PFSK-1 (cell line): Measurements from ENCODE around the gene NKX2-8.

Source experiments
- FOXP2 ChIP-seq: optimal IDR thresholded peaks from 2 replicates; pipeline ENCODE3; 2011; ENCODE audit warnings: borderline replicate concordance, control low read depth, inconsistent platforms; ENCODE audit not compliant: insufficient read depth; ENCODE audit errors: extremely low read length, extremely low read depth
- POLR2AphosphoS5 ChIP-seq: IDR thresholded peaks from 2 replicates; pipeline ENCODE4 v1.6.1; 2012; ENCODE audit warnings: low read depth, mild to moderate bottlenecking, control low read depth, low read length, moderate library complexity
- SIN3A ChIP-seq: IDR thresholded peaks from 2 replicates; pipeline ENCODE4 v1.6.1; 2012; ENCODE audit warnings: mild to moderate bottlenecking, low read length, moderate library complexity, borderline replicate concordance; ENCODE audit not compliant: insufficient read depth
- TAF1 ChIP-seq: IDR thresholded peaks from 2 replicates; pipeline ENCODE4 v1.6.1; 2012; ENCODE audit warnings: low read length, control low read depth, borderline replicate concordance; ENCODE audit not compliant: insufficient read depth
- TF ChIP-seq, protein P1 (sequence below), 2 experiments: IDR thresholded peaks; 2 replicates each; pipeline versions ENCODE4 v1.6.1 to v1.8.0; 2011 to 2012; ENCODE audit warnings: low read depth in 2 of 2, low read length in 2 of 2, control low read depth in 1 of 2, inconsistent platforms in 1 of 2, mild to moderate bottlenecking in 1 of 2, moderate library complexity in 1 of 2; ENCODE audit not compliant: insufficient read depth in 1 of 2

Gene NKX2-8

DNA sequence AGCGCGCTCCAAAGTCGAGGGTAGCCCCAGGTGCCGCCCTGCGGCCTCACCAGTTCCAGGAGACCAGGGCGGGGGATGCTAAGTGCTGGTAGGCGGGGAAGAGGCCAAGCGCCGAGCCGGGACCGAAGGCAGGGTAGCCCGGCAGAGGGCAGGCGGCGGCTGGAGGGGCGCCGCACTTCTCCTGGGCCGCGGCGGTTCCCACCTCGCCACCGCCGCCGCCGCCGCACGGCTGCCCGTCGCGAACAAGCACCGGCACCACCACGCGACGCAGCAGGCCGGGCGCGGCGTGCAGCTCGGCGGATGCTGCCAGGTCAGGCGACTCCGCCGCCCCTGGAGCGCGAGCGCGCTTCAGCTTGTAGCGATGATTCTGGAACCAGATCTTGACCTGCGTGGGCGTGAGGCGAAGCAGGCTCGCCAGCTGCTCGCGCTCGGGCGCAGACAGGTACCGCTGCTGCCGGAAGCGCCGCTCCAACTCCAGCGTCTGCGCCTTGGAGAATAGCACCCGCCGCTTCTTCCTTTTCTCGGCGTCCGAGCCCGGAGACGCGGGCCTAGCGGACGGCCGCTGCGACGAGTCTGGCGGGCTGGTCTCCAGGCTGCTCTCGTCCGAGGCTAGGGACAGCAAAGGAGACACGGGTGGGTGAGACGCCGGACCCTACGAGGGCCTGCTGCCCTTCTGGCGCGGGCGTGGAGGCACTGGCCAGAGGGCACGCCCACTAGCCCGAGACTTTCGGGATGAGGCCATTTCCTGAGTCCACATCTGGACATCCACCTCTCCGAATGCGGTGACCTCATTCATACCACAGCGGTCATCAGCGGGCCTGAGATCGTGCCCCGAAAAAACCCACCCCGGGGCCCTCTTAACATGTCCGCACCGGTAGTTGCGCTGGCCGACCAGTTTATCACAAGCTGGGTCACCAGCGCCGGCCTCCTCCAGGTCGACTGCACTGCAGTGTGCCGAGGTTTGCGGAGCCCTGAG lies 1.3 kb downstream of the NKX2-8 start:
- TF ChIP-seq TAF1 (no peak), SIN3A (no peak), POLR2AphosphoS5 (no peak), FOXP2 (no peak)
- TF ChIP-seq, protein P1, sequence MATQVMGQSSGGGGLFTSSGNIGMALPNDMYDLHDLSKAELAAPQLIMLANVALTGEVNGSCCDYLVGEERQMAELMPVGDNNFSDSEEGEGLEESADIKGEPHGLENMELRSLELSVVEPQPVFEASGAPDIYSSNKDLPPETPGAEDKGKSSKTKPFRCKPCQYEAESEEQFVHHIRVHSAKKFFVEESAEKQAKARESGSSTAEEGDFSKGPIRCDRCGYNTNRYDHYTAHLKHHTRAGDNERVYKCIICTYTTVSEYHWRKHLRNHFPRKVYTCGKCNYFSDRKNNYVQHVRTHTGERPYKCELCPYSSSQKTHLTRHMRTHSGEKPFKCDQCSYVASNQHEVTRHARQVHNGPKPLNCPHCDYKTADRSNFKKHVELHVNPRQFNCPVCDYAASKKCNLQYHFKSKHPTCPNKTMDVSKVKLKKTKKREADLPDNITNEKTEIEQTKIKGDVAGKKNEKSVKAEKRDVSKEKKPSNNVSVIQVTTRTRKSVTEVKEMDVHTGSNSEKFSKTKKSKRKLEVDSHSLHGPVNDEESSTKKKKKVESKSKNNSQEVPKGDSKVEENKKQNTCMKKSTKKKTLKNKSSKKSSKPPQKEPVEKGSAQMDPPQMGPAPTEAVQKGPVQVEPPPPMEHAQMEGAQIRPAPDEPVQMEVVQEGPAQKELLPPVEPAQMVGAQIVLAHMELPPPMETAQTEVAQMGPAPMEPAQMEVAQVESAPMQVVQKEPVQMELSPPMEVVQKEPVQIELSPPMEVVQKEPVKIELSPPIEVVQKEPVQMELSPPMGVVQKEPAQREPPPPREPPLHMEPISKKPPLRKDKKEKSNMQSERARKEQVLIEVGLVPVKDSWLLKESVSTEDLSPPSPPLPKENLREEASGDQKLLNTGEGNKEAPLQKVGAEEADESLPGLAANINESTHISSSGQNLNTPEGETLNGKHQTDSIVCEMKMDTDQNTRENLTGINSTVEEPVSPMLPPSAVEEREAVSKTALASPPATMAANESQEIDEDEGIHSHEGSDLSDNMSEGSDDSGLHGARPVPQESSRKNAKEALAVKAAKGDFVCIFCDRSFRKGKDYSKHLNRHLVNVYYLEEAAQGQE (IDR thresholded peaks at IDR 0.05; ENCODE audit: insufficient read depth in 1 of 2, low read depth in 2 of 2, low read length in 2 of 2), result no peak

DNA sequence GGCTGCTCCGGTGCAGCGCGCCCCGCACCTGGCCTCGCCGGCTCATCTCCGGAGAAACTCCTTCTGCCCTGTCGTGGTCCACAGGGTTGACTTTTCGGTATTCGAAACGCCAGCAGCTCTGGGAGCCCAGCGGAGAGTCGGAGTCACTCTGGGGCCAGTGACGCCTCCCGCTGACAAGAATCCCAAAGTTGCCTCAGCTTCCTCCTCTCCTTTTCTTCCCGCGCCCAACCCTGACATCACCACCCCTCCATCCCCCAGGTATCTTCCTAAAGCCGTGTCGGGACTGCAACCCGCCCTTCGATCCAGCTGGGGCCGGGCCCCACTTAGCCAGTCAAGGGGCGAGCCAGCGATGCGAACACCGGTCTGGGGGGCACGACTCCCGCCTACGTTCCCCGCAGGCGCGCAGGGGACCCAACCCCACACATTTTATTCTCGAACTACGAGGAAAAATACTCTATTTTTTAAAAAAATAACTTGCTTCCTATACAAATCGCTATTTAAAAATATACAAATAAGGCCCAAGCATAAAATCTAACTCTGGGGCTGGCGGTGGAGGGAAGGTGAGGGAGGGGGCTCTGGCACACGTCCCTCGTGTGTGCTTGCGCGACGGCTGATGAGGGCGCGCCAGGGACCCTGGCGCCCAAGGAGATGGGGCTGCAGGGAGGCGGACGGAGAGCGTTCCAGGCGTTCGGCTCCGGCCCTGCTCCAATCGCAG lies 2.1 kb downstream of the NKX2-8 start:
- TF ChIP-seq, protein P1 (IDR thresholded peaks at IDR 0.05; ENCODE audit: insufficient read depth in 1 of 2, low read depth in 2 of 2, low read length in 2 of 2), result no peak
- TF ChIP-seq POLR2AphosphoS5, result no peak
- TF ChIP-seq FOXP2, result no peak
- TF ChIP-seq TAF1, result no peak
- no peak for TF ChIP-seq SIN3A

DNA sequence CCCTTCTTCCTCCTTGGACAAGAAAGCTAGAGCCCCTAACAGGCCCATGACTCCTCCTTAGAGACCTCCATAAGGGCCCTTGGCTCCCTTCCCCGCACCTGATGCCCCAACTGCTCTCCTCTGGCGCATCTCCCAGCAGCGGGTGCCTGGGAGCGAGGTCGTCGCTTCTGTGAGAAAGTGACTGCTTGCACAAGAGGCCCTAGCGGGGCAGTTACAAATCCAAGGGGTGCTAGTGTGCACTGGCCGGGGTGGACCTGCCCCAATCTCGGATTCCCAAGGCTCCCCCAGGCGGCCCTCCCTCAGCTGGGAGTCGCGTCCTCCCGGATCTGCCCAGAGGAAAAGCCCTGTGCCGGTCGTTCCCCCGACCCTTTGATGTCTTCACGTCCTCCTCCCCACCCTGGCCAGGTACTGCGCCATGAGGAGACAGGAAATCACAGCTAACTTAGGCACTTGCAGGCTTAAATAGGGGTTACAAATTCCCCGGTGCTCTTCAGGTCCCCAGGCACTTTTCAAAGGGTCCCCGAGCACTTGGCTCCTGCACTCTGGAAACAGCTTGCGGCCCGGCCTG lies 2.8 kb downstream of the NKX2-8 start:
- TF ChIP-seq TAF1, result no peak
- TF ChIP-seq FOXP2, result no peak
- TF ChIP-seq POLR2AphosphoS5, result no peak
- no peak for TF ChIP-seq SIN3A
- TF ChIP-seq, protein P1 (IDR thresholded peaks at IDR 0.05; ENCODE audit: insufficient read depth in 1 of 2, low read depth in 2 of 2, low read length in 2 of 2), result no peak

DNA sequence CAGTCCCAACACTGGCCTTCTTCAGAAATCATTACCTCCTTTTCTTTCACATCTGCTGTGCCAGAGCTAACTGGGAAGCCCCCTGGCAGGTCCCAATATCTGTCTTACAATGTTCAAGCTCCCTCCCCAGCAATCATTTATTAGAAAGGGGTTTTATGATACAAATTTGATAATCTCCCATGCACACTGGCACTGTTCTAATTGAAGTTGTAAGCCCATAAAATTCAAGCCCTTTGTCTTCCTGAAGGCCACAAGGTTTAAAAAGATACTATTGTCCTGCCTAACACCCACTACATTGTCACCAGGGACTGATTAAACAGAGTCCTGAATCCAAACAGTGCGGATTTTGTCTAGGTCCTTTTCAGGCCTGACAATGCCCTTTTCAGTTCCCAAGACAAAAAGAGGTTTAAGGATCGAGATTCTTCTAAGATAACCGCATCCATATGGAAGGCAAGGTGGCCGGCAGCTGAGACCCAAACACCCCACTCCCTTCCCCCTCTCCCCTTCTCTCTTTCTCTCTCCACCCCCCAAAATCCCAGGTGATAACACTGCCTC lies 3.3 kb downstream of the NKX2-8 start:
- TF ChIP-seq POLR2AphosphoS5 (no peak), TAF1 (no peak)

DNA sequence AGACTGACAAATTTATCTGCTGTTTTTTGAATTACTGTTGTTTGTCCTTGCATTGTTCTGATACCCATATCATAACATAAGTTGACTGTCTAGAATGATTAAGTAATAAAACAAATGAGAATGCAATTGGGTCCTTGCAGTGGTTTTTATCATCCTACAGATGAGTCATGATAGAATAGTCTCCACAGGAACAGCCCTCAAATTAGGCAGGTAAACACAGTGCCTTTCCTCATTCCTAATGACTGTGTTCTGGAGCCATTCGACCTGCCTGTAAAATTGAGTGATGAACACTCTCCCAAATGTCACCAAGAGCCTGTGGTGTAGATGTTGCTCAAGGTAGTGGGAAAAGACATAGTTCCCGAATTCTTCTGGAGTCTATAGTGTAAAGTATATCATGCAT lies 12.3 kb downstream of the NKX2-8 start:
- TF ChIP-seq SIN3A, result no peak
- no peak for TF ChIP-seq POLR2AphosphoS5
- no peak for TF ChIP-seq FOXP2
- TF ChIP-seq, protein P1 (IDR thresholded peaks at IDR 0.05; ENCODE audit: insufficient read depth in 1 of 2, low read depth in 2 of 2, low read length in 2 of 2), result no peak
- no peak for TF ChIP-seq TAF1
